GM12878 (cell line): ENCODE measurements around the gene EPO. TPM values are rescaled to one million over a fixed set of nuclear protein-coding genes. Genes with fewer than 3 reads are reported as not detected.

ENCODE experiments used
- ATAC-seq: fragments of 200-7000 bp; cut with Tn5 transposase; 3 replicates; pipeline ENCODE4 v1.9.1; 2020; ENCODE audit warnings: mild to moderate bottlenecking, moderate library complexity
- BruUV-seq: library from RNA; stranded (reverse); fragments of 400-500 nt; replicated peaks from 2 replicates; lab custom pipeline; 2021; lab: Mats Ljungman, UMichigan
- CTCF ChIA-PET: fragments of 300-600 bp; sonication (Branson Sonifier 250); formaldehyde crosslinking; extraction: SDS; loops from one replicate; lab custom pipeline; 2021; ENCODE audit warnings: inconsistent platforms; lab: Yijun Ruan, JAX
- POLR2A ChIA-PET: fragments of 350-600 bp; formaldehyde crosslinking; extraction: SDS; loops from one replicate; lab custom pipeline; 2021; ENCODE audit warnings: inconsistent platforms; lab: Charles Lee
- RAD21 ChIA-PET: fragments of 300-600 bp; sonication (Branson Sonifier 250); formaldehyde crosslinking; loops from one replicate; lab custom pipeline; 2023; ENCODE audit warnings: antibody characterized with exemption; ENCODE audit not compliant: unreplicated experiment; lab: Charles Lee
- SMC1A ChIA-PET: fragments of 300-600 bp; sonication (Branson Sonifier 250); formaldehyde crosslinking; loops from one replicate; lab custom pipeline; 2023; ENCODE audit not compliant: unreplicated experiment, uncharacterized antibody; lab: Charles Lee
- DNase-seq: peaks from one replicate; pipeline ENCODE4 v3.0.0-alpha.2; 2011; ENCODE audit warnings: low read depth, low spot score
- FAIRE-seq: peaks from 3 replicates; lab custom pipeline; 2011; peaks lifted over from hg19 to GRCh38; lab: Jason Lieb, UNC
- H2AFZ ChIP-seq: 2 replicates; pipeline ENCODE4 v1.6.0; 2011; ENCODE audit warnings: low read depth, low read length, control low read depth; ENCODE audit not compliant: control insufficient read depth
- H3K27ac ChIP-seq: 2 replicates; pipeline ENCODE4 v1.5.1; 2011; ENCODE audit warnings: control low read depth; ENCODE audit not compliant: control insufficient read depth, insufficient read depth
- H3K27me3 ChIP-seq, 2 experiments: replicated peaks in 1 of 2; 2 replicates each; pipeline versions ENCODE4 v1.6.0 to v1.6.1; 2011; ENCODE audit warnings: low read length in 1 of 2; ENCODE audit not compliant: control insufficient read depth in 2 of 2, insufficient read depth in 2 of 2
- H3K36me3 ChIP-seq, 2 experiments: 2 replicates each; pipeline ENCODE4 v1.5.1; 2011; ENCODE audit warnings: low read length in 1 of 2; ENCODE audit not compliant: control insufficient read depth in 2 of 2, insufficient read depth in 2 of 2
- H3K4me1 ChIP-seq: 2 replicates; pipeline ENCODE4 v1.6.1; 2011; ENCODE audit warnings: mild to moderate bottlenecking, low read length, moderate library complexity, mixed read lengths; ENCODE audit not compliant: control insufficient read depth, insufficient read depth
- H3K4me2 ChIP-seq: 2 replicates; pipeline ENCODE4 v1.6.0; 2011; ENCODE audit warnings: control low read depth; ENCODE audit not compliant: control insufficient read depth, insufficient read depth
- H3K4me3 ChIP-seq: fragments of 200-600 bp; sonication (generic); 2 replicates; pipeline ENCODE4 v1.5.1; 2016
- H3K79me2 ChIP-seq: 2 replicates; pipeline ENCODE4 v1.6.0; 2011; ENCODE audit warnings: low read length; ENCODE audit not compliant: control insufficient read depth, insufficient read depth
- H3K9ac ChIP-seq: 2 replicates; pipeline ENCODE4 v1.8.0; 2011; ENCODE audit warnings: low read length, control low read depth, mixed read lengths; ENCODE audit not compliant: control insufficient read depth, insufficient read depth
- H3K9me3 ChIP-seq: replicated peaks from 3 replicates; pipeline ENCODE4 v1.5.1; 2011; ENCODE audit warnings: mild to moderate bottlenecking, low read length; ENCODE audit not compliant: control insufficient read depth, insufficient read depth
- H4K20me1 ChIP-seq: 2 replicates; pipeline ENCODE4 v1.6.0; 2011; ENCODE audit not compliant: control insufficient read depth, insufficient read depth
- ASH2L ChIP-seq: fragments of 300-600, 200-600 bp; sonication (generic); IDR thresholded peaks from 2 replicates; pipeline ENCODE4 v1.6.1; 2017; ENCODE audit warnings: low read depth, mild to moderate bottlenecking, borderline replicate concordance
- BCL11A ChIP-seq: IDR thresholded peaks from 2 replicates; pipeline ENCODE4 v1.6.1; 2011; ENCODE audit warnings: low read depth, low read length
- DPF2 ChIP-seq: fragments of 450-650 bp; IDR thresholded peaks from 2 replicates; pipeline ENCODE4 v1.6.1; 2017; ENCODE audit warnings: mild to moderate bottlenecking
- ESRRA ChIP-seq: IDR thresholded peaks from 2 replicates; pipeline ENCODE4 v1.6.1; 2012; ENCODE audit warnings: mild to moderate bottlenecking, low read length, improper control_type of control experiment
- LARP7 ChIP-seq: fragments of 450-650 bp; IDR thresholded peaks from 2 replicates; pipeline ENCODE4 v1.6.1; 2017; ENCODE audit warnings: mild to moderate bottlenecking
- NFIC ChIP-seq: IDR thresholded peaks from 2 replicates; pipeline ENCODE4 v1.6.1; 2012; ENCODE audit warnings: low read depth, mild to moderate bottlenecking, inconsistent platforms, low read length, moderate library complexity
- RUNX3 ChIP-seq: IDR thresholded peaks from 2 replicates; pipeline ENCODE4 v1.6.1; 2012; ENCODE audit warnings: low read length, inconsistent platforms
- SP1 ChIP-seq: IDR thresholded peaks from one replicate; pipeline ENCODE4 v1.6.1; 2011; ENCODE audit warnings: low read depth, low read length
- ZBED1 ChIP-seq: IDR thresholded peaks from 2 replicates; pipeline ENCODE4 v1.6.1; 2016; ENCODE audit warnings: borderline replicate concordance
- ZNF217 ChIP-seq: fragments of 450-650 bp; IDR thresholded peaks from 2 replicates; pipeline ENCODE4 v1.6.1; 2017; ENCODE audit warnings: antibody characterized with exemption, mild to moderate bottlenecking
- ZNF274 ChIP-seq: IDR thresholded peaks from one replicate; pipeline ENCODE4 v1.8.0; 2011; ENCODE audit not compliant: insufficient read length, insufficient read depth
- WGBS: methylation state at CpG from one replicate; pipeline ENCODE4 v1.1.6; 2016; ENCODE audit warnings: low lambda C conversion rate; ENCODE audit not compliant: insufficient replicate concordance, insufficient coverage; ENCODE audit errors: missing lambda C conversion rate; 5-methylcytosine and 5-hydroxymethylcytosine counted together
- in situ Hi-C: fragments of 300-500 bp; cut with MboI; formaldehyde crosslinking; loops from 9 replicates; pipeline ENCODE4 v1.14.3; 2018; ENCODE audit warnings: mixed read lengths
- intact Hi-C: fragments of 100-400 bp; cut with micrococcal nuclease; formaldehyde crosslinking; loops from one replicate; pipeline ENCODE4 v1.14.2; 2022; ENCODE audit not compliant: unreplicated experiment
- polyA plus RNA-seq, 11 experiments: library from polyadenylated mRNA; depleted of rRNA in 4 of 11; unstranded in 6 of 11; stranded (reverse) in 5 of 11; fragments of >200 nt; fragmentation: Nextera tagmentation in 4 of 11; fragmentation: Illumina TruSeq in 1 of 11; extraction: Ambion mirVana in 4 of 11; extraction: Trizol in 1 of 11; gene quantifications; 1 replicate in 1 of 11; 2 replicates in 10 of 11; pipeline versions ENCODE4 v1.2.1 to v1.2.3, GENCODE V29; 2011 to 2016; ENCODE audit warnings: inconsistent platforms in 2 of 11, missing spikeins in 2 of 11, low read depth in 1 of 11
- total RNA-seq, 4 experiments: library from RNA; depleted of rRNA in 3 of 4; stranded (reverse); fragments of >200 nt in 3 of 4; fragmentation: Illumina TruSeq in 1 of 4; extraction: Trizol in 1 of 4; gene quantifications; 2 replicates each; pipeline versions ENCODE4 v1.2.1 to v1.2.3, GENCODE V29; 2013 to 2021
- TF ChIP-seq, protein P1 (sequence below): IDR thresholded peaks from 2 replicates; pipeline ENCODE4 v1.6.1; 2012; ENCODE audit warnings: low read depth, low read length, improper control_type of control experiment

The EPO gene
- total and polyA plus RNA-seq, 10 of the 15 experiments (the other 5 are each of a cell fraction or from before 2014, with no cell fraction given): 0.06 to 0.19 TPM; not detected in 8

- Histone ChIP-seq H3K27ac (peak overlapping the region; percentile 92), H3K4me3 (peak overlapping the region; percentile 98), H3K4me2 (peak overlapping the region; percentile 72), H3K36me3 (peaks cover 4 to 23% of the 10 kb centered on the region in 2 experiments; a peak in 3 of 4 replicates), H2AFZ (no peak overlapping the region), H4K20me1 (0 out of 2 replicates have a peak, but pooled peaks cover 3% of the 10 kb centered on the region), H3K9ac (peak overlapping the region; percentile 94), H3K9me3 (no peaks in the 10 kb centered on the region), H3K4me1 (no peaks in the 10 kb centered on the region; the same call in 1 of the 2 replicates), H3K27me3 (no peaks in the 10 kb centered on the region), H3K79me2 (peaks cover 24% of the 10 kb centered on the region)
- ATAC-seq: peak; percentile 1; the same call in 2 of the 3 replicates
- in situ Hi-C loops: loop anchor here (25.0 kb wide), 1 partner anchor 213 kb away; the partner anchor contains the start of gene SPACDR
- CTCF ChIA-PET: interaction anchor here (1.1 kb wide), 2 partner anchors 16 to 41 kb away, joined by 3 read pairs; no protein-coding TSS in a partner anchor
- RAD21 ChIA-PET: interaction anchor here (0.5 to 1.3 kb wide), 5 partner anchors 63 to 246 kb away, joined by 3 to 5 read pairs (median 3); partner anchors contain the start of genes MOSPD3, UFSP1 and ZCWPW1
- FAIRE-seq: no peak
- BruUV-seq: TSS peak; percentile 64
- TF ChIP-seq BCL11A: no peak
- TF ChIP-seq DPF2: 0 out of 2 replicates have a peak, but pooled peaks have one; percentile 13
- TF ChIP-seq ZNF217: no peak
- no peak for DNase-seq
- SMC1A ChIA-PET: interaction anchor here (0.7 kb wide), 1 partner anchor 43 kb away, joined by 4 read pairs; no protein-coding TSS in a partner anchor
- POLR2A ChIA-PET: interaction anchor here (0.6 to 1.8 kb wide), 5 partner anchors 31 to 1721 kb away, joined by 3 to 7 read pairs (median 5); partner anchors contain the start of genes FBXO24, LRCH4, MOSPD3 and POP7
- under 1% methylated on average over 40 of the region's 46 CpGs for WGBS
- intact Hi-C loops: loop anchor here (1.0 kb wide), 1 partner anchor 42 kb away; no protein-coding TSS in a partner anchor
Measured at GRCh38 chr7:100675105-100675451, 45.2 kb upstream of the EPO start.

DNA sequence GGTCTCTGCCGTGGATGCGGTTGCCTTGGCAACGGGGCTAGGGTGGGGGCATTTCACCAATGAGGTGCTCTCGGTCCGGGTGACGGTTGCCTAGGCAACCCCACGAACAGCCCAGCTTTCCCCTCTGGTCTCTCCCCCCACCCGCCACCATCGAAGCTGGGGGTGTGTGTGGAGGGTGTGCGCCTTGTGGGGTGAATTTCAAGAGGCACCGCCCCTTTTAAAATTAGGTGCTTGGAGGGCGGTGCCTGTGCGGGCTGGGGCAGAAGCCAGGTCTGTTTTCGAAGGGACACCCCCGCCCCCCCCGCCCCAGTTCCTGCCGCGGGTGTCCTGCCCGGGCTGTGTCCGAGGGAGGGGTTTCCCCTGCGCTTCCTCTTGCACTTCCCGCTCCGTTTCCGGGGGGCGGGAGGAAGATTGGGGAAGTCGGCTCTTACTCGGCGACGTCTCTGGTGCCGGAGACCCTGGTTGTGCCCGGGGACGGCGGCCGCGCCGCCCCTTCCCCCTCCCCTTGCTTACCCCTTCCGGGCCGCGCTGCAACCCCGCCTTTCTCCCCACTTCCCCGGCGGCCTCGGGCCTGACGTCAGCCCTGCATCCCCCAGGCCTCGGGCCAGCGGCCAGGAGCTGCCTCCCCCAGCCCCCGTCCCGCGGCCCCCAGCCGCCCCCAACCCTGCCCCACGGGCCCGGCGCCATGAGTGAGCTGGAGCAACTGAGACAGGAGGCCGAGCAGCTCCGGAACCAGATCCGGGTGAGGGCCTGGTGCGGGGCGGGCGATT lies 44.5 kb upstream of the EPO start:
- Histone ChIP-seq H2AFZ (no peak overlapping the region), H3K27me3 (no peaks in the 10 kb centered on the region), H3K9ac (peak overlapping the region; percentile 94), H3K79me2 (peaks cover 24% of the 10 kb centered on the region), H3K4me3 (peak overlapping the region; percentile 98), H3K36me3 (peaks cover 4 to 26% of the 10 kb centered on the region in 2 experiments; a peak in 3 of 4 replicates), H3K4me1 (no peaks in the 10 kb centered on the region; the same call in 1 of the 2 replicates), H3K9me3 (no peaks in the 10 kb centered on the region), H4K20me1 (0 out of 2 replicates have a peak, but pooled peaks cover 3% of the 10 kb centered on the region), H3K27ac (peak overlapping the region; percentile 55; the same call in 1 of the 2 replicates), H3K4me2 (peak overlapping the region; percentile 54; the same call in 1 of the 2 replicates)
- BruUV-seq: no TSS peak
- FAIRE-seq (no peak), ATAC-seq (peak; percentile 60), DNase-seq (peak; percentile 34)
- RAD21 ChIA-PET: interaction anchor here (0.9 kb wide), 1 partner anchor 247 kb away, joined by 3 read pairs; the partner anchor contains the start of gene ZCWPW1
- SMC1A ChIA-PET: no interaction called here
- intact Hi-C loops: loop anchor here (1.0 kb wide), 1 partner anchor 42 kb away; no protein-coding TSS in a partner anchor
- in situ Hi-C loops: loop anchor here (25.0 kb wide), 1 partner anchor 213 kb away; the partner anchor contains the start of gene SPACDR
- POLR2A ChIA-PET: interaction anchor here (1.8 kb wide), 3 partner anchors 30 to 90 kb away, joined by 5 to 7 read pairs (median 6); partner anchors contain the start of genes FBXO24, LRCH4, MOSPD3 and POP7
- 0% methylated on average over 33 of the region's 59 CpGs for WGBS
- CTCF ChIA-PET: interaction anchor here (1.1 to 6.3 kb wide), 2 partner anchors 15 to 63 kb away, joined by 3 to 57 read pairs; partner anchors contain the start of gene MOSPD3
- TF ChIP-seq ASH2L: no peak
- no peak for TF ChIP-seq LARP7
- no peak for TF ChIP-seq ZNF274
- no peak for TF ChIP-seq ZBED1
- TF ChIP-seq RUNX3: 0 out of 2 replicates have a peak, but pooled peaks have one; percentile 32
- no peak for TF ChIP-seq ESRRA
- no peak for TF ChIP-seq NFIC
- TF ChIP-seq, protein P1, sequence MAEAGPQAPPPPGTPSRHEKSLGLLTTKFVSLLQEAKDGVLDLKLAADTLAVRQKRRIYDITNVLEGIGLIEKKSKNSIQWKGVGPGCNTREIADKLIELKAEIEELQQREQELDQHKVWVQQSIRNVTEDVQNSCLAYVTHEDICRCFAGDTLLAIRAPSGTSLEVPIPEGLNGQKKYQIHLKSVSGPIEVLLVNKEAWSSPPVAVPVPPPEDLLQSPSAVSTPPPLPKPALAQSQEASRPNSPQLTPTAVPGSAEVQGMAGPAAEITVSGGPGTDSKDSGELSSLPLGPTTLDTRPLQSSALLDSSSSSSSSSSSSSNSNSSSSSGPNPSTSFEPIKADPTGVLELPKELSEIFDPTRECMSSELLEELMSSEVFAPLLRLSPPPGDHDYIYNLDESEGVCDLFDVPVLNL: no peak
- no peak for TF ChIP-seq SP1
